Measurements from ENCODE around the gene WDR33.

Gene WDR33

DNA sequence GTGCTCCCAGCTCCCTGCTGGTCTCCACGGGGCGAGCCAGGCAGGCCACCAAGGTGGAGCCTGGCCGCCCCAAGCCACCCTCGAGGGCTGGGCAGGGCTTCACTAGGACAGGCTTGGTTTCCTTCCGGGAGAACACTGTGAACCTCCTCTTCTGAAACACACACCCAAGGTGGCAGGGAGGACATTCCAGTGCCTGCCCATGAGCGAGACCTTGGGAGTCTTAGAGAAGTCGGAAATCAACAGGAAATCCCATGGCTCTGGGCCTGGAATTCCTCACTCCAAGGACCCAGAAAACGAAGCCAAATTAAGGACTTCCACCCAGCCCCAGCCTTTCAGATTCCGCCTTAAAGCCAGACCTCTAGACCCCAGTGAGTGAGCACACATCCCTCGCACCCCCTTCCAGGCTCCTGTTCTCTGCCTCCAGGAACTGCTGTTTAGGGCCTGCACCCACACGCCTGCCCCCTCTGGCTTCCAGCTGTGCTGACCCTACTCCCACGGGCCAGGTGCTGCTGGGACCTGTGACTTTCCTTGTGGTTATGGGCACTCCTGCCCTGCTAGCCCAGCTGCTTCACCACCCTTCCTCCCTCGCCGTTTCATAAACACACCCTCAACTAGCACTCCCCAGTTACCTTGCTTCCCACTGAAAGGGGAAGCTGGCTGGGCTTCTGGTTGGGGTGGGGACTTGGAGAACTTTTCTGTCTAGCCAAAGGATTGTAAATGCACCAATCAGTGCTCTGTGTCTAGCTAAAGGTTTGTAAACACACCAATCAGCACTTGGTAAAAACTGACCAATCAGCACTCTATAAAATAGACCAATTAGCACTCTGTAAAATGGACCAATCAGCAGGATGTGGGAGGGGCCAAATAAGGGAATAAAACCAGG is 151.3 kb downstream of the WDR33 start:
- H3K14ac ChIP-seq (ENCODE audit: low read length in 2 of 2), result peak overlapping the region in 1 of 2 experiments; percentile 63
- peak overlapping the region; percentile 70 for H4K91ac ChIP-seq (ENCODE audit: low read length)
- H2BK15ac ChIP-seq (ENCODE audit: low read depth, poor library complexity, severe bottlenecking), result peak overlapping the region; percentile 3
- peak overlapping the region in 1 of 2 experiments; percentile 23 for H2BK12ac ChIP-seq (ENCODE audit: low read length in 2 of 2)
- no peak overlapping the region for H2BK5ac ChIP-seq (ENCODE audit: low read depth, low read length, poor library complexity, severe bottlenecking)
- H3K23ac ChIP-seq (ENCODE audit: low read length in 2 of 2), result no peak overlapping the region
- H4K8ac ChIP-seq (ENCODE audit: low read length), result no peak overlapping the region
- WGBS, result 90% methylated on average over 12 of the region's 14 CpGs
- H3K36me3 ChIP-seq (ENCODE audit: control insufficient read depth in 1 of 2, insufficient read depth in 2 of 2, low read depth in 1 of 2, low read length in 2 of 2), result peaks cover 0 to 25% of the 10 kb centered on the region in 2 experiments
- H3K27ac ChIP-seq (ENCODE audit: low read length, poor library complexity, severe bottlenecking), result no peak overlapping the region
- no peak overlapping the region for H3K4me3 ChIP-seq (ENCODE audit: insufficient read depth in 1 of 2, low read depth in 1 of 2, low read length in 2 of 2)
- H2BK120ac ChIP-seq (ENCODE audit: low read depth, low read length), result no peak overlapping the region
- no peak for DNase-seq
- peaks cover 10% of the 10 kb centered on the region for H3K79me1 ChIP-seq (replicated peaks; ENCODE audit: low read length, poor library complexity, severe bottlenecking)
- no peak overlapping the region for H3K9ac ChIP-seq (ENCODE audit: low read length)
- no peak overlapping the region for H2AFZ ChIP-seq (ENCODE audit: low read depth, low read length)
- H3K9me3 ChIP-seq (ENCODE audit: control insufficient read depth, low read length), result no peaks in the 10 kb centered on the region
- H3K27me3 ChIP-seq (ENCODE audit: control insufficient read depth in 1 of 2, insufficient read depth in 1 of 2, low read length in 2 of 2), result peaks cover 11 to 15% of the 10 kb centered on the region in 2 experiments
- no peak overlapping the region for H3K18ac ChIP-seq (ENCODE audit: low read depth in 1 of 2, low read length in 2 of 2)
- no peak overlapping the region for H2AK5ac ChIP-seq (ENCODE audit: low read length, severe bottlenecking)
- peaks cover 26% of the 10 kb centered on the region for H3K4me1 ChIP-seq (ENCODE audit: control insufficient read depth, insufficient read depth, low read depth, low read length)
- H3K4ac ChIP-seq (ENCODE audit: low read depth in 1 of 2, low read length in 2 of 2), result peak overlapping the region in 1 of 2 experiments; percentile 76
- H3K4me2 ChIP-seq (ENCODE audit: low read length, poor library complexity, severe bottlenecking), result no peak overlapping the region

DNA sequence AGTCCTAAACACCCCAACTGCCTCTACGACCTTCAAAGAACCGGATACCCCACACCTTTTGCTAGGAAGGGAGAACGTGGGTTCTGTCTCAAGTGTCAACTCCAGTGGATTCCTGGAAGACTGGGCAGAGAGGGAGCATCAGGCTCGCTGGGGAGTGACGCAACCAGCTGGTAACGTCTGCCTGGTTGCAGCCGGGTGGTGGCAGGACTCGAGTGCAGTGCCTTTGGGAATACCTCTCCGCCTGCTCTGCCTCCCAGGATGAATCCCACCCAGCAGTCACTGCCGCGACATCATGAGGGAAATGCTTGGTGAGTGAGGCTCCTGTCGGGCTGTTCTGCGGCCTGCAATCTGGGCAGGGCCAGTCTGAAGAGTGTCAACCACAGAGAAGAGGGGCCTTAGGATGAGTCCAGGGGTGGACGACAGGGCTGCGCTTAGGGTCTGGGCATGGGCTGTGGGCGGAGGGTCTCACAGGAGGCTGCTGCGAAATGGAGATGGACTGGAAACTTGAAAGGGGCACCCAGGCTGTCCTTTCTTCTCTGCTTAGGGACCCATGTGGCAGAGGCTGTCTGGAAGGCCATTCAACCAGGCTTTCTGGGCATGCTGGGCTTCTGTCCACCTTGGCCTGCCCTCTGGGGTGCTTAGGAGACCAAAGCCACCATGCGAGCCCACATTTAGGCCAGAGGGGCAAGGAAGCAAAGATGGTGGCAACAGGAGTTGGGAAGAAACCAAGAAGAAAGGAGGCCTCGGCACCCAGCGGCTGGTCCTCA is 152.1 kb downstream of the WDR33 start:
- Histone ChIP-seq H2BK120ac (ENCODE audit: low read depth, low read length) (no peak overlapping the region), H3K18ac (ENCODE audit: low read depth in 1 of 2, low read length in 2 of 2) (no peak overlapping the region), H2AK5ac (ENCODE audit: low read length, severe bottlenecking) (no peak overlapping the region), H3K27ac (ENCODE audit: low read length, poor library complexity, severe bottlenecking) (no peak overlapping the region), H3K4me3 (ENCODE audit: insufficient read depth in 1 of 2, low read depth in 1 of 2, low read length in 2 of 2) (no peak overlapping the region), H3K36me3 (ENCODE audit: control insufficient read depth in 1 of 2, insufficient read depth in 2 of 2, low read depth in 1 of 2, low read length in 2 of 2) (peaks cover 0 to 33% of the 10 kb centered on the region in 2 experiments), H3K79me1 (replicated peaks; ENCODE audit: low read length, poor library complexity, severe bottlenecking) (peaks cover 10% of the 10 kb centered on the region), H3K23ac (ENCODE audit: low read length in 2 of 2) (no peak overlapping the region), H4K91ac (ENCODE audit: low read length) (no peak overlapping the region), H2BK5ac (ENCODE audit: low read depth, low read length, poor library complexity, severe bottlenecking) (no peak overlapping the region), H2BK15ac (ENCODE audit: low read depth, poor library complexity, severe bottlenecking) (no peak overlapping the region), H3K14ac (ENCODE audit: low read length in 2 of 2) (no peak overlapping the region), H3K4me2 (ENCODE audit: low read length, poor library complexity, severe bottlenecking) (no peak overlapping the region), H2BK12ac (ENCODE audit: low read length in 2 of 2) (peak overlapping the region in 1 of 2 experiments; percentile 23), H3K9ac (ENCODE audit: low read length) (no peak overlapping the region), H2AFZ (ENCODE audit: low read depth, low read length) (no peak overlapping the region), H3K4me1 (ENCODE audit: control insufficient read depth, insufficient read depth, low read depth, low read length) (peaks cover 23% of the 10 kb centered on the region), H3K4ac (ENCODE audit: low read depth in 1 of 2, low read length in 2 of 2) (no peak overlapping the region), H4K8ac (ENCODE audit: low read length) (no peak overlapping the region), H3K9me3 (ENCODE audit: control insufficient read depth, low read length) (no peaks in the 10 kb centered on the region), H3K27me3 (ENCODE audit: control insufficient read depth in 1 of 2, insufficient read depth in 1 of 2, low read length in 2 of 2) (peaks cover 8 to 10% of the 10 kb centered on the region in 2 experiments)
- WGBS, result 93% methylated on average over 20 of the region's 20 CpGs
- DNase-seq, result no peak

DNA sequence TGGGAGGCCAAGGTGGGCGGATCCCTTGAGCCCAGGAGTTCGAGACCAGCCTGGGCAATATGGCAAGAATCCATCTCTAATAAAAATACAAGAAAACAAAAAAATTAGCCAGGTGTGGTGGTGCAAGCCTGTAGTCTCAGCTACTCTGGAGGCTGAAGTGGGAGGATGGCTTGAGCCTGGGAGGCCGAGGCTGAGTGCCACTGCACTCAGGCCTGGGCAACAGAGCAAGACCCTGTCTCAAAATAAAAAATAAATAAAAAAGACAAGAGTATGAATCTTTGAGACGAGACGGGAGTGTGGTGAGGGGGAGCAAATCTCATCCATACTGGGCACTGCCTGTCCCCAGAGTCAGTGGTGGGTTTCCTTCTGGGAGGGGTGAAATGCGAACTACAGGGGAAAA is 152.8 kb downstream of the WDR33 start:
- no peak overlapping the region for H2AK5ac ChIP-seq (ENCODE audit: low read length, severe bottlenecking)
- H3K4me1 ChIP-seq (ENCODE audit: control insufficient read depth, insufficient read depth, low read depth, low read length), result peaks cover 25% of the 10 kb centered on the region
- no peak overlapping the region for H4K8ac ChIP-seq (ENCODE audit: low read length)
- no peak overlapping the region for H2AFZ ChIP-seq (ENCODE audit: low read depth, low read length)
- H3K18ac ChIP-seq (ENCODE audit: low read depth in 1 of 2, low read length in 2 of 2), result no peak overlapping the region
- H3K36me3 ChIP-seq (ENCODE audit: control insufficient read depth in 1 of 2, insufficient read depth in 2 of 2, low read depth in 1 of 2, low read length in 2 of 2), result peaks cover 0 to 35% of the 10 kb centered on the region in 2 experiments
- H3K79me1 ChIP-seq (replicated peaks; ENCODE audit: low read length, poor library complexity, severe bottlenecking), result peaks cover 7% of the 10 kb centered on the region
- WGBS, result 99% methylated on average over 4 of the region's 6 CpGs
- no peak overlapping the region for H3K4me3 ChIP-seq (ENCODE audit: insufficient read depth in 1 of 2, low read depth in 1 of 2, low read length in 2 of 2)
- H2BK120ac ChIP-seq (ENCODE audit: low read depth, low read length), result no peak overlapping the region
- H2BK5ac ChIP-seq (ENCODE audit: low read depth, low read length, poor library complexity, severe bottlenecking), result no peak overlapping the region
- no peak overlapping the region for H3K27ac ChIP-seq (ENCODE audit: low read length, poor library complexity, severe bottlenecking)
- H4K91ac ChIP-seq (ENCODE audit: low read length), result no peak overlapping the region
- H2BK15ac ChIP-seq (ENCODE audit: low read depth, poor library complexity, severe bottlenecking), result no peak overlapping the region
- H3K4me2 ChIP-seq (ENCODE audit: low read length, poor library complexity, severe bottlenecking), result no peak overlapping the region
- no peak overlapping the region for H2BK12ac ChIP-seq (ENCODE audit: low read length in 2 of 2)
- no peak overlapping the region for H3K4ac ChIP-seq (ENCODE audit: low read depth in 1 of 2, low read length in 2 of 2)
- H3K27me3 ChIP-seq (ENCODE audit: control insufficient read depth in 1 of 2, insufficient read depth in 1 of 2, low read length in 2 of 2), result peaks cover 3 to 6% of the 10 kb centered on the region in 2 experiments
- no peak overlapping the region for H3K9ac ChIP-seq (ENCODE audit: low read length)
- no peak overlapping the region for H3K23ac ChIP-seq (ENCODE audit: low read length in 2 of 2)
- no peak for DNase-seq
- no peak overlapping the region for H3K14ac ChIP-seq (ENCODE audit: low read length in 2 of 2)
- H3K9me3 ChIP-seq (ENCODE audit: control insufficient read depth, low read length), result no peaks in the 10 kb centered on the region

DNA sequence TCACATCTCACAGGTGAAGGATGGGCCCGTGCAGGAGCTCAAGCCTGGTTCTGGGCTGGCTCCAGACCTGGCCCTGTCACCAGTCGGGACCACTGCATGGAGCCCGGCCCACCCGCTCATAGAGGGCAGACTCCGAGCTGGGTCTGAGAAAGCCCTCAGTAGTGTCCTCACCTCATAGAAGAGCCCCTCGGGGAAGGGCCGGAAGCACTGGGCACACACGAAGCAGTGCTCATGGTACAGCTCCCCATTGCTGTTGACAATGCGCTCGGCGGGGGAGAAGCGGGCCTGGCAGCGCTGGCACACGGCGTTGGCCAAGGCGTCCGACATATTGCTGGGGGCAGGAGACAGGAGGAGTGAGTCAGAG is 153.8 kb downstream of the WDR33 start:
- H2BK120ac ChIP-seq (ENCODE audit: low read depth, low read length), result no peak overlapping the region
- H2AFZ ChIP-seq (ENCODE audit: low read depth, low read length), result no peak overlapping the region
- no peak overlapping the region for H3K14ac ChIP-seq (ENCODE audit: low read length in 2 of 2)
- no peak overlapping the region for H2BK15ac ChIP-seq (ENCODE audit: low read depth, poor library complexity, severe bottlenecking)
- peaks cover 0 to 42% of the 10 kb centered on the region in 2 experiments for H3K36me3 ChIP-seq (ENCODE audit: control insufficient read depth in 1 of 2, insufficient read depth in 2 of 2, low read depth in 1 of 2, low read length in 2 of 2)
- H3K9ac ChIP-seq (ENCODE audit: low read length), result no peak overlapping the region
- no peak overlapping the region for H4K8ac ChIP-seq (ENCODE audit: low read length)
- no peak overlapping the region for H4K91ac ChIP-seq (ENCODE audit: low read length)
- H3K4me1 ChIP-seq (ENCODE audit: control insufficient read depth, insufficient read depth, low read depth, low read length), result peaks cover 26% of the 10 kb centered on the region
- no peak overlapping the region for H3K27ac ChIP-seq (ENCODE audit: low read length, poor library complexity, severe bottlenecking)
- no peak overlapping the region for H2BK5ac ChIP-seq (ENCODE audit: low read depth, low read length, poor library complexity, severe bottlenecking)
- H3K4me3 ChIP-seq (ENCODE audit: insufficient read depth in 1 of 2, low read depth in 1 of 2, low read length in 2 of 2), result no peak overlapping the region
- H3K4me2 ChIP-seq (ENCODE audit: low read length, poor library complexity, severe bottlenecking), result no peak overlapping the region
- no peaks in the 10 kb centered on the region for H3K9me3 ChIP-seq (ENCODE audit: control insufficient read depth, low read length)
- DNase-seq, result no peak
- H3K23ac ChIP-seq (ENCODE audit: low read length in 2 of 2), result no peak overlapping the region
- no peak overlapping the region for H3K18ac ChIP-seq (ENCODE audit: low read depth in 1 of 2, low read length in 2 of 2)
- no peak overlapping the region for H3K4ac ChIP-seq (ENCODE audit: low read depth in 1 of 2, low read length in 2 of 2)
- WGBS, result 98% methylated on average over 17 of the region's 17 CpGs
- H3K27me3 ChIP-seq (ENCODE audit: control insufficient read depth in 1 of 2, insufficient read depth in 1 of 2, low read length in 2 of 2), result peaks cover 0 to 6% of the 10 kb centered on the region in 2 experiments
- H2AK5ac ChIP-seq (ENCODE audit: low read length, severe bottlenecking), result no peak overlapping the region
- H2BK12ac ChIP-seq (ENCODE audit: low read length in 2 of 2), result no peak overlapping the region
- peaks cover 6% of the 10 kb centered on the region for H3K79me1 ChIP-seq (replicated peaks; ENCODE audit: low read length, poor library complexity, severe bottlenecking)

All from mesenchymal stem cell (in vitro differentiated cells and primary cell).